ENCODE measurements around the gene CPA3.

CPA3 gene

GRCh38 chr3:148857316-148857715 lies 7.8 kb upstream of the CPA3 start:
- Histone ChIP-seq H3K9me3 (ENCODE audit: control insufficient read depth in 2 of 2, low read length in 2 of 2) (no peaks in the 10 kb centered on the region), H3K9ac (ENCODE audit: low read depth in 1 of 2, low read length in 2 of 2) (no peak overlapping the region), H3K27ac (ENCODE audit: low read depth in 2 of 2, low read length in 2 of 2) (no peak overlapping the region), H3K36me3 (ENCODE audit: control insufficient read depth in 2 of 2, insufficient read depth in 2 of 2, low read length in 2 of 2) (no peaks in the 10 kb centered on the region), H3K27me3 (ENCODE audit: control insufficient read depth in 2 of 2, insufficient read depth in 2 of 2, low read length in 2 of 2) (no peaks in the 10 kb centered on the region), H3K4me3 (ENCODE audit: low read length in 2 of 2) (no peak overlapping the region), H3K4me1 (ENCODE audit: control insufficient read depth in 2 of 2, insufficient read depth in 2 of 2, low read length in 2 of 2) (no peaks in the 10 kb centered on the region)

GRCh38 chr3:148861277-148861869 lies 3.7 kb upstream of the CPA3 start:
- H3K9ac ChIP-seq (ENCODE audit: low read depth in 1 of 2, low read length in 2 of 2) = no peak overlapping the region
- no peak overlapping the region for H3K27ac ChIP-seq (ENCODE audit: low read depth in 2 of 2, low read length in 2 of 2)
- no peaks in the 10 kb centered on the region for H3K27me3 ChIP-seq (ENCODE audit: control insufficient read depth in 2 of 2, insufficient read depth in 2 of 2, low read length in 2 of 2)
- H3K9me3 ChIP-seq (ENCODE audit: control insufficient read depth in 2 of 2, low read length in 2 of 2) = no peaks in the 10 kb centered on the region
- no peaks in the 10 kb centered on the region for H3K36me3 ChIP-seq (ENCODE audit: control insufficient read depth in 2 of 2, insufficient read depth in 2 of 2, low read length in 2 of 2)
- H3K4me1 ChIP-seq (ENCODE audit: control insufficient read depth in 2 of 2, insufficient read depth in 2 of 2, low read length in 2 of 2) = no peaks in the 10 kb centered on the region
- no peak overlapping the region for H3K4me3 ChIP-seq (ENCODE audit: low read length in 2 of 2)

GRCh38 chr3:148863297-148863696 lies 1.8 kb upstream of the CPA3 start:
- no peak overlapping the region for H3K9ac ChIP-seq (ENCODE audit: low read depth in 1 of 2, low read length in 2 of 2)
- no peak overlapping the region for H3K4me3 ChIP-seq (ENCODE audit: low read length in 2 of 2)
- no peak overlapping the region for H3K27ac ChIP-seq (ENCODE audit: low read depth in 2 of 2, low read length in 2 of 2)
- H3K27me3 ChIP-seq (ENCODE audit: control insufficient read depth in 2 of 2, insufficient read depth in 2 of 2, low read length in 2 of 2) = no peaks in the 10 kb centered on the region
- no peaks in the 10 kb centered on the region for H3K36me3 ChIP-seq (ENCODE audit: control insufficient read depth in 2 of 2, insufficient read depth in 2 of 2, low read length in 2 of 2)
- no peaks in the 10 kb centered on the region for H3K9me3 ChIP-seq (ENCODE audit: control insufficient read depth in 2 of 2, low read length in 2 of 2)
- no peaks in the 10 kb centered on the region for H3K4me1 ChIP-seq (ENCODE audit: control insufficient read depth in 2 of 2, insufficient read depth in 2 of 2, low read length in 2 of 2)

GRCh38 chr3:148863814-148864213 lies 1.3 kb upstream of the CPA3 start:
- no peaks in the 10 kb centered on the region for H3K36me3 ChIP-seq (ENCODE audit: control insufficient read depth in 2 of 2, insufficient read depth in 2 of 2, low read length in 2 of 2)
- no peaks in the 10 kb centered on the region for H3K27me3 ChIP-seq (ENCODE audit: control insufficient read depth in 2 of 2, insufficient read depth in 2 of 2, low read length in 2 of 2)
- H3K4me1 ChIP-seq (ENCODE audit: control insufficient read depth in 2 of 2, insufficient read depth in 2 of 2, low read length in 2 of 2) = no peaks in the 10 kb centered on the region
- no peak overlapping the region for H3K27ac ChIP-seq (ENCODE audit: low read depth in 2 of 2, low read length in 2 of 2)
- no peaks in the 10 kb centered on the region for H3K9me3 ChIP-seq (ENCODE audit: control insufficient read depth in 2 of 2, low read length in 2 of 2)
- no peak overlapping the region for H3K4me3 ChIP-seq (ENCODE audit: low read length in 2 of 2)
- no peak overlapping the region for H3K9ac ChIP-seq (ENCODE audit: low read depth in 1 of 2, low read length in 2 of 2)

GRCh38 chr3:148866261-148866660 lies 1.2 kb downstream of the CPA3 start:
- Histone ChIP-seq H3K36me3 (ENCODE audit: control insufficient read depth in 2 of 2, insufficient read depth in 2 of 2, low read length in 2 of 2) (no peaks in the 10 kb centered on the region), H3K4me1 (ENCODE audit: control insufficient read depth in 2 of 2, insufficient read depth in 2 of 2, low read length in 2 of 2) (no peaks in the 10 kb centered on the region), H3K9me3 (ENCODE audit: control insufficient read depth in 2 of 2, low read length in 2 of 2) (no peaks in the 10 kb centered on the region), H3K27me3 (ENCODE audit: control insufficient read depth in 2 of 2, insufficient read depth in 2 of 2, low read length in 2 of 2) (no peaks in the 10 kb centered on the region), H3K27ac (ENCODE audit: low read depth in 2 of 2, low read length in 2 of 2) (no peak overlapping the region), H3K9ac (ENCODE audit: low read depth in 1 of 2, low read length in 2 of 2) (no peak overlapping the region), H3K4me3 (ENCODE audit: low read length in 2 of 2) (no peak overlapping the region)

- H3K36me3 ChIP-seq (ENCODE audit: control insufficient read depth in 2 of 2, insufficient read depth in 2 of 2, low read length in 2 of 2) = no peaks in the 10 kb centered on the region
- no peaks in the 10 kb centered on the region for H3K27me3 ChIP-seq (ENCODE audit: control insufficient read depth in 2 of 2, insufficient read depth in 2 of 2, low read length in 2 of 2)
- H3K9me3 ChIP-seq (ENCODE audit: control insufficient read depth in 2 of 2, low read length in 2 of 2) = no peaks in the 10 kb centered on the region
- H3K4me3 ChIP-seq (ENCODE audit: low read length in 2 of 2) = no peak overlapping the region
- no peak overlapping the region for H3K9ac ChIP-seq (ENCODE audit: low read depth in 1 of 2, low read length in 2 of 2)
- H3K4me1 ChIP-seq (ENCODE audit: control insufficient read depth in 2 of 2, insufficient read depth in 2 of 2, low read length in 2 of 2) = no peaks in the 10 kb centered on the region
- no peak overlapping the region for H3K27ac ChIP-seq (ENCODE audit: low read depth in 2 of 2, low read length in 2 of 2)
These were observed 8.3 kb downstream of the CPA3 start for GRCh38 chr3:148873270-148873927.

GRCh38 chr3:148873977-148874376 lies 8.9 kb downstream of the CPA3 start:
- H3K36me3 ChIP-seq (ENCODE audit: control insufficient read depth in 2 of 2, insufficient read depth in 2 of 2, low read length in 2 of 2) = no peaks in the 10 kb centered on the region
- H3K4me3 ChIP-seq (ENCODE audit: low read length in 2 of 2) = no peak overlapping the region
- H3K27me3 ChIP-seq (ENCODE audit: control insufficient read depth in 2 of 2, insufficient read depth in 2 of 2, low read length in 2 of 2) = no peaks in the 10 kb centered on the region
- H3K9ac ChIP-seq (ENCODE audit: low read depth in 1 of 2, low read length in 2 of 2) = no peak overlapping the region
- no peaks in the 10 kb centered on the region for H3K9me3 ChIP-seq (ENCODE audit: control insufficient read depth in 2 of 2, low read length in 2 of 2)
- H3K27ac ChIP-seq (ENCODE audit: low read depth in 2 of 2, low read length in 2 of 2) = no peak overlapping the region
- no peaks in the 10 kb centered on the region for H3K4me1 ChIP-seq (ENCODE audit: control insufficient read depth in 2 of 2, insufficient read depth in 2 of 2, low read length in 2 of 2)

- Histone ChIP-seq H3K4me3 (ENCODE audit: low read length in 2 of 2) (no peak overlapping the region), H3K27me3 (ENCODE audit: control insufficient read depth in 2 of 2, insufficient read depth in 2 of 2, low read length in 2 of 2) (no peaks in the 10 kb centered on the region), H3K9me3 (ENCODE audit: control insufficient read depth in 2 of 2, low read length in 2 of 2) (no peaks in the 10 kb centered on the region), H3K4me1 (ENCODE audit: control insufficient read depth in 2 of 2, insufficient read depth in 2 of 2, low read length in 2 of 2) (no peaks in the 10 kb centered on the region), H3K36me3 (ENCODE audit: control insufficient read depth in 2 of 2, insufficient read depth in 2 of 2, low read length in 2 of 2) (no peaks in the 10 kb centered on the region), H3K27ac (ENCODE audit: low read depth in 2 of 2, low read length in 2 of 2) (no peak overlapping the region), H3K9ac (ENCODE audit: low read depth in 1 of 2, low read length in 2 of 2) (no peak overlapping the region)
These were observed 13.0 kb downstream of the CPA3 start for GRCh38 chr3:148878095-148878494.

GRCh38 chr3:148879256-148879655 lies 14.2 kb downstream of the CPA3 start:
- no peak overlapping the region for H3K9ac ChIP-seq (ENCODE audit: low read depth in 1 of 2, low read length in 2 of 2)
- no peaks in the 10 kb centered on the region for H3K4me1 ChIP-seq (ENCODE audit: control insufficient read depth in 2 of 2, insufficient read depth in 2 of 2, low read length in 2 of 2)
- no peaks in the 10 kb centered on the region for H3K27me3 ChIP-seq (ENCODE audit: control insufficient read depth in 2 of 2, insufficient read depth in 2 of 2, low read length in 2 of 2)
- H3K9me3 ChIP-seq (ENCODE audit: control insufficient read depth in 2 of 2, low read length in 2 of 2) = no peaks in the 10 kb centered on the region
- H3K36me3 ChIP-seq (ENCODE audit: control insufficient read depth in 2 of 2, insufficient read depth in 2 of 2, low read length in 2 of 2) = no peaks in the 10 kb centered on the region
- no peak overlapping the region for H3K4me3 ChIP-seq (ENCODE audit: low read length in 2 of 2)
- H3K27ac ChIP-seq (ENCODE audit: low read depth in 2 of 2, low read length in 2 of 2) = no peak overlapping the region

GRCh38 chr3:148880681-148881080 lies 15.6 kb downstream of the CPA3 start:
- Histone ChIP-seq H3K4me1 (ENCODE audit: control insufficient read depth in 2 of 2, insufficient read depth in 2 of 2, low read length in 2 of 2) (no peaks in the 10 kb centered on the region), H3K27ac (ENCODE audit: low read depth in 2 of 2, low read length in 2 of 2) (no peak overlapping the region), H3K36me3 (ENCODE audit: control insufficient read depth in 2 of 2, insufficient read depth in 2 of 2, low read length in 2 of 2) (no peaks in the 10 kb centered on the region), H3K4me3 (ENCODE audit: low read length in 2 of 2) (no peak overlapping the region), H3K27me3 (ENCODE audit: control insufficient read depth in 2 of 2, insufficient read depth in 2 of 2, low read length in 2 of 2) (no peaks in the 10 kb centered on the region), H3K9ac (ENCODE audit: low read depth in 1 of 2, low read length in 2 of 2) (no peak overlapping the region), H3K9me3 (ENCODE audit: control insufficient read depth in 2 of 2, low read length in 2 of 2) (no peaks in the 10 kb centered on the region)
